Measurements from ENCODE around the gene CCDC13. TPM values are rescaled to one million over a fixed set of nuclear protein-coding genes. Genes with fewer than 3 reads are reported as not detected.

Gene CCDC13
- total and polyA plus RNA-seq, 7 donors, result 0.60 to 3.9 (median 1.1) TPM; not detected in 1

- DNase-seq, result peak; percentile 48
- Histone ChIP-seq H3K27me3 (no peaks in the 10 kb centered on the region), H3K4me1 (peaks cover 0 to 34% (median 29%) of the 10 kb centered on the region in 4 donors), H3K27ac (no peak overlapping the region), H3K36me3 (no peaks in the 10 kb centered on the region), H3K4me3 (no peak overlapping the region), H3K9me3 (no peaks in the 10 kb centered on the region)
- WGBS, 2 donors, result 89% methylated on average over 4 of the region's 4 CpGs
- intact Hi-C loops (cut with DNase I), result no loop called here
- TF ChIP-seq EP300 (IDR thresholded peaks at IDR 0.05), result no peak
- no peak for TF ChIP-seq POLR2A (IDR thresholded peaks at IDR 0.05)
- TF ChIP-seq POLR2AphosphoS5 (IDR thresholded peaks at IDR 0.05), result no peak
- no peak for TF ChIP-seq CTCF (IDR thresholded peaks at IDR 0.05)
Measured at GRCh38 chr3:42742259-42742658, 30.8 kb downstream of the CCDC13 start.

- Histone ChIP-seq H3K9me3 (no peaks in the 10 kb centered on the region), H3K27me3 (no peaks in the 10 kb centered on the region), H3K27ac (no peak overlapping the region), H3K4me1 (peaks cover 0 to 29% (median 24%) of the 10 kb centered on the region in 4 donors), H3K36me3 (no peaks in the 10 kb centered on the region), H3K4me3 (no peak overlapping the region)
- intact Hi-C loops (cut with DNase I), result no loop called here
- DNase-seq, result no peak
- WGBS, 2 donors, result 87 to 90% methylated on average over 3 of the region's 3 CpGs
- TF ChIP-seq POLR2A (IDR thresholded peaks at IDR 0.05) (no peak), POLR2AphosphoS5 (IDR thresholded peaks at IDR 0.05) (no peak), CTCF (IDR thresholded peaks at IDR 0.05) (no peak), EP300 (IDR thresholded peaks at IDR 0.05) (no peak)
Measured at GRCh38 chr3:42741796-42742195, 31.3 kb downstream of the CCDC13 start.

GRCh38 chr3:42739401-42740158, 33.5 kb downstream of the CCDC13 start:
- TF ChIP-seq POLR2A (IDR thresholded peaks at IDR 0.05), result no peak
- no peak for TF ChIP-seq CTCF (IDR thresholded peaks at IDR 0.05)
- no peak for TF ChIP-seq POLR2AphosphoS5 (IDR thresholded peaks at IDR 0.05)
- no peak overlapping the region for H3K4me3 ChIP-seq
- peak; percentile 69 for DNase-seq
- H3K36me3 ChIP-seq, result no peaks in the 10 kb centered on the region
- H3K9me3 ChIP-seq, result no peaks in the 10 kb centered on the region
- H3K27me3 ChIP-seq, result no peaks in the 10 kb centered on the region
- WGBS, 2 donors, result 90 to 93% methylated on average over 12 of the region's 12 CpGs
- peak overlapping the region in 1 of 4 donors; percentile 8 for H3K27ac ChIP-seq
- peaks cover 0 to 7% (median 3%) of the 10 kb centered on the region in 4 donors for H3K4me1 ChIP-seq
- intact Hi-C loops (cut with DNase I), result no loop called here

- Histone ChIP-seq H3K9me3 (no peaks in the 10 kb centered on the region), H3K4me1 (no peaks in the 10 kb centered on the region), H3K27me3 (no peaks in the 10 kb centered on the region), H3K4me3 (no peak overlapping the region), H3K36me3 (no peaks in the 10 kb centered on the region), H3K27ac (no peak overlapping the region)
- DNase-seq, result no peak
- 94 to 95% methylated on average over 6 of the region's 6 CpGs for WGBS, 2 donors
- no peak for TF ChIP-seq CTCF (IDR thresholded peaks at IDR 0.05)
- no peak for TF ChIP-seq EP300 (IDR thresholded peaks at IDR 0.05)
- no peak for TF ChIP-seq POLR2A (IDR thresholded peaks at IDR 0.05)
- TF ChIP-seq POLR2AphosphoS5 (IDR thresholded peaks at IDR 0.05), result no peak
- intact Hi-C loops (cut with DNase I), result no loop called here
Measured at GRCh38 chr3:42736531-42736930, 36.5 kb downstream of the CCDC13 start.
